Upper lobe of left lung (tissue), 4 donors: Measurements from ENCODE around the gene MEPCE.

ENCODE experiments used
- POLR2A ChIP-seq, 4 donors: fragments of 450-650 bp; IDR thresholded peaks; one replicate each; pipeline ENCODE4 v1.5.1; 2016 to 2017; ENCODE audit warnings: antibody characterized with exemption in 4 of 4, mild to moderate bottlenecking in 2 of 4
- TF ChIP-seq, protein P1 (sequence below), 6 experiments: fragments of 450-650 bp in 4 of 6; fragments of 200-600 bp in 2 of 6; sonication (generic) in 2 of 6; IDR thresholded peaks; one replicate each; pipeline ENCODE4 v1.5.1; 2016 to 2019; ENCODE audit warnings: antibody characterized with exemption in 6 of 6

DNA sequence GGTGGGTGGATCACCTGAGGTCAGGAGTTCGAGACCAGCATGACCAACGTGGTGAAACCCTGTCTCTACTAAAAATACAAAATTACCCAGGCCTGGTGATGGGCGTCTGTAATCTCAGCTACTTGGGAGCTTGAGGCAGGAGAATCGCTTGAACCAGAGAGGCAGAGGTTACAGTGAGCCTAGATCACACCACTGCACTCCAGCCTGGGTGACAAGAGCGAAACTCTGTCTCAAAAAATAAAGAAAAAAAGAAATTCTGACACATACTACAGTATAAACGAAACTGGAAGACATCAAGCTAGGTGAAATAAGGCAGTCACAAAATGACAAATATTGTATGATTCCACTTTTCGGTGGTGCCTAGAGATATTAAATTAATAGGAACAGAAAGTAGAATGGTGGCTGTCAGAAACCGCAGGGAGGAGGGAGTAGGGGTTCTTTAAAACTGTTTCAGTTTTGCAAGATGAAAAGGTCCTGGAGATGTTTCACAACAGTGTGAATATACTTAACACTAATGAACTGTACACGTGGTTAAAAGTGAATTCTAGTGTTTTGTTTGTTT lies 33.1 kb upstream of the MEPCE start:
- TF ChIP-seq, protein P1, sequence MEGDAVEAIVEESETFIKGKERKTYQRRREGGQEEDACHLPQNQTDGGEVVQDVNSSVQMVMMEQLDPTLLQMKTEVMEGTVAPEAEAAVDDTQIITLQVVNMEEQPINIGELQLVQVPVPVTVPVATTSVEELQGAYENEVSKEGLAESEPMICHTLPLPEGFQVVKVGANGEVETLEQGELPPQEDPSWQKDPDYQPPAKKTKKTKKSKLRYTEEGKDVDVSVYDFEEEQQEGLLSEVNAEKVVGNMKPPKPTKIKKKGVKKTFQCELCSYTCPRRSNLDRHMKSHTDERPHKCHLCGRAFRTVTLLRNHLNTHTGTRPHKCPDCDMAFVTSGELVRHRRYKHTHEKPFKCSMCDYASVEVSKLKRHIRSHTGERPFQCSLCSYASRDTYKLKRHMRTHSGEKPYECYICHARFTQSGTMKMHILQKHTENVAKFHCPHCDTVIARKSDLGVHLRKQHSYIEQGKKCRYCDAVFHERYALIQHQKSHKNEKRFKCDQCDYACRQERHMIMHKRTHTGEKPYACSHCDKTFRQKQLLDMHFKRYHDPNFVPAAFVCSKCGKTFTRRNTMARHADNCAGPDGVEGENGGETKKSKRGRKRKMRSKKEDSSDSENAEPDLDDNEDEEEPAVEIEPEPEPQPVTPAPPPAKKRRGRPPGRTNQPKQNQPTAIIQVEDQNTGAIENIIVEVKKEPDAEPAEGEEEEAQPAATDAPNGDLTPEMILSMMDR (IDR thresholded peaks at IDR 0.05): no peak
- TF ChIP-seq POLR2A (IDR thresholded peaks at IDR 0.05): no peak
